ENCODE data around the gene PPP1R37.

The PPP1R37 gene

DNA sequence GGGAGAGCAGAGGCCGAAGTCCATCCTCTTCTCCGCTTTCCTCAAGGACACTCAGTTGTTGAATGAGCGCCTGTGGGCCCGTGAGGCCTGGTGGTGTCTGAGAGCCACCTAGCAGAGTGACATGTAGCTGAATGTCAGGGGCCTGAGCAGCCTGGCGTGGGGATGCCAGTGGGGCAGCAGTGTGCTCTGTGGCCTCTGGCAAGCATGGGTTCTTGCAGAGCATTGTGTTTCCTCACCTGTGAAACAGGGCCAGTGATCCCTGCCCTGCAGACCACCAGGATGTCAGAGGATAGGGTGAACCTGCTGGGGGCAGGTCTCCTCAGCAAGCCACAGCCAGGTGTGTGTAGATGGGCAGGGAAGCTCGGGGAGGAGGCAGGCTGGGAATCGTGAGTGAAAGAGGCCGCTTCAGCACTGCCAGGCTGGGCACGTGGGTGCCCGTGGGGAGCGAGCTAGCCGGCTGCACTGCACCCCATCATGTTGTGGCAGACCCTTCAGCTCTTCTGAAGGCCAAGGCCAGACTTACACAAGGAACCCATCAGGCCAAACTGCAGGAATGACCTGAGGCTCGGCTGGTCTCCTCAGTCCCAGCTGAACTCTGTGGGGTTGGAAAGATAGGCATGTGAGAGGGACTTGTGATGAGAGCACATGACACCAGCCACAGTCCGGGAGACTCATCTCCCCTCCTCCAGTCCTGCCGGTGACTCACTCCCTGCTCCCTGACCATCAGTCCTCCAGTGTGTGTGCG is 5.0 kb downstream of the PPP1R37 start:
- TF ChIP-seq, protein P1, sequence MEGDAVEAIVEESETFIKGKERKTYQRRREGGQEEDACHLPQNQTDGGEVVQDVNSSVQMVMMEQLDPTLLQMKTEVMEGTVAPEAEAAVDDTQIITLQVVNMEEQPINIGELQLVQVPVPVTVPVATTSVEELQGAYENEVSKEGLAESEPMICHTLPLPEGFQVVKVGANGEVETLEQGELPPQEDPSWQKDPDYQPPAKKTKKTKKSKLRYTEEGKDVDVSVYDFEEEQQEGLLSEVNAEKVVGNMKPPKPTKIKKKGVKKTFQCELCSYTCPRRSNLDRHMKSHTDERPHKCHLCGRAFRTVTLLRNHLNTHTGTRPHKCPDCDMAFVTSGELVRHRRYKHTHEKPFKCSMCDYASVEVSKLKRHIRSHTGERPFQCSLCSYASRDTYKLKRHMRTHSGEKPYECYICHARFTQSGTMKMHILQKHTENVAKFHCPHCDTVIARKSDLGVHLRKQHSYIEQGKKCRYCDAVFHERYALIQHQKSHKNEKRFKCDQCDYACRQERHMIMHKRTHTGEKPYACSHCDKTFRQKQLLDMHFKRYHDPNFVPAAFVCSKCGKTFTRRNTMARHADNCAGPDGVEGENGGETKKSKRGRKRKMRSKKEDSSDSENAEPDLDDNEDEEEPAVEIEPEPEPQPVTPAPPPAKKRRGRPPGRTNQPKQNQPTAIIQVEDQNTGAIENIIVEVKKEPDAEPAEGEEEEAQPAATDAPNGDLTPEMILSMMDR (conservative IDR thresholded peaks at IDR 0.05) = no peak
- H3K27ac ChIP-seq = no peak overlapping the region

DNA sequence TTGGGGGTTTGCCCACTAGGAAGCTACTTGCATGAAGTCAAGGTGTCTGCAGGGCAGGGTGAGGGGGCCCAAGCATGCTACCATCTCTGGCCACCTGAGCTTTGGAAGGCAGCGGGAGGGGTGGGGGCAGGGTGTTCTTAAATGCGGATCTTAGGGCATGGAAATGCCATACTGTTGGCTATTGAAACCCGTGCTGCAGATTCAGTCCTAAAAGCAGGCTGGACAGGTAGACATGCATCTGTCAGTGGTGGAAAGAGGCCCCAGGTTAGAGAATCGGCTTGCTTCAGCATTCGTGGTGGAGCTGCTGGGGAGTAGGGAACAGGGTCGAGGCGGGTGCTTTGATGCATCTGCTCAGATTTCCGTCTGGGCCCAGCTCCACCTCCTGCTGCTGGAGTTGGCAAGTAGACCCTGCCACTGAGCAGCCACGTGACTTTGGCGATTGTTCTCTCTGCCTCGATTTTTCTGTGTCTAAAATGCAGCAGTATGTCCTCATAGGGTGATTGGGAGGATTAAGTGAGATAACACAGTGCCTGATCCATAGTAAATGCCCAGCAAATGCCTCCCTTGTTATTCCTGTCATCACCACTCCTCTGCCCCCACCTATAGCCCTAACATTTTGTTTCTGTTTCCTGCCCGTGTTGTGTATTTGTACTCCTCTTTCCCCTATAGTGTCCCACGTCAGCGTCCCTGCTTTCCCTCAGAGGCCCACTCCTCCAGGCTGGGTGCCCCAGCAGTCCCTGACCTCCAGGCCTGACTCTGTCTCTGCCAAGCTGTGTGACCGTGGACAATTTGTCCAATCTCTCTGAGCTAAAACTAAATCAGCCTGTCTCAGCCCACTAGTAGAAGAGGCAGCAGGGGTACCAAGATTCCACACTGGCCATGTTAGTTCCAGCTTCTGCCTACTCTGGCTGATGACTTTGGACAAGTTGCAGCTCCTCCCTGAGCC is 5.8 kb downstream of the PPP1R37 start:
- no peak overlapping the region for H3K27ac ChIP-seq
- TF ChIP-seq, protein P1 (conservative IDR thresholded peaks at IDR 0.05) = no peak

DNA sequence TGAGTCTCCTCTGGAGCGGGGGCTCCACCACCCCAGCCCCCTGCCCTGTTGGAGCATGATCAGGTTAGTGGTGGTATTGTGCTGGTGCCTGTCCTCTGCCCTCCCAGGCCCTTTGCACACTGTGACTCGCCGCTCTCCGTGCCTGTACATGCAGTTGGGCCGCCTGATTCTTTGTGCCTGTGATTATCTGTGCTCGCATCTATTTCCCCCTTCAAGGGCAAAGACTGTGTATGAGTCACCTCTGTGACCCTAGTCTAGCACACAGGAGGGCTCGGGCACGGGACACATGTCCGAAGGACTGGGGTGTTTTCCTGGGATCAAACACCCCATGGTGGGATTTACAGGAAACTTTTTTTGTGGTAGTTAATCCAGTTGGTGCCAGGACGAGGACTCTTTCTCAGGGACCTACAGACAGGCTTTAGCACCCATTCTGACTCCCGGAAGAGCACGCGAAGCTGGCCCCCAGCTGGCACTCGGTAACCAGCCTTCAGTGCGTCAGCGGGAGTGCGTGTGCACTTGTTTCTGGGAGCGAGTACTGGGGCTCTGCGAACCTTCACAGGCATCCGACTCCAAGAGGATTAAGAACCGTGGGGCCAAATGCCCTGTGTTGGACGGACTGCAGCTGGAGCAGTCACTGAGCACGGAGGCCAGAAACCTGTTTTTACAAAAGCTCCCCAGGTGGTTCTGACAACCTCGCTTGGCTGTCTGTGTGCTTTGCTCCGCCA is 6.7 kb downstream of the PPP1R37 start:
- no peak overlapping the region for H3K27ac ChIP-seq
- TF ChIP-seq, protein P1 (conservative IDR thresholded peaks at IDR 0.05) = no peak

DNA sequence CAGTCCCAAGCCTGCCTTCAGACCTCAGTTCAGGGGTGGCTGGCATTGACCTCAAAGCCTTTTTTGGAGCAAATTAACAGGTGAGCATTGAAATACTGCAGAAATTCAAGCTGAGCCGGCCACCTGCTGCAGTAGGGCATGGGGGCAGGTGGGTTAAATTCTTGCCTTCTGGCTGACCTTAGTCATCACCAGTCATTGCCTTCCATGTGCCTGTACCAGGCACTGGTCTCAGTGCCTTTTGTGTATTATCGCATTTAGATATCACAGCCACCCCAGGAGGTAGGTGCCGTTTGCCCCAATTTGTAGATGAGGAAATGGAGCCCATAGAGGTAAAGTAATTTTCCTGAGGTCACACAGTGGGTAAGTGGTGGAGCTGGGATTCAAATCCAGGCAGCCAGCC is 7.2 kb downstream of the PPP1R37 start:
- TF ChIP-seq, protein P1 (conservative IDR thresholded peaks at IDR 0.05) = no peak
- H3K27ac ChIP-seq = no peak overlapping the region

DNA sequence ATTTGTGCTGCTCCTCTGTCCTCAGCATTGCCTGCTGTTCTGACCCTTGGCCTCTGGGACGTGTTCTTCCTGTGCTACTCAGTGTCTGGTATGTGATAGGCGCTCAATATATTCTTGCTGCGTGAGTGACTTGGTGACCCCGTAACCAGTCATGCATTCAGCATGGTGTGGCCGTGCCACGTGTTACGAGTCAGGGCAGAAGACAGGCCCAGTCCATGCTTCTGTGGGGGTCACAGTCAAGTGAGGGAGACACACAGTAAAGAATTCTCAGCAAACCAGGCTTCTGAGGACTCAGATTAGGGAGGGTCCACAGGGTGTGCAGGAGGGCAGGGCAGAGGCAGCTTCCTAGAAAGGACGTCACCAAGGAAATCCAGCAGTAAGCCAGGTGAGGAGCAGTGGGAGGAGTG is 7.9 kb downstream of the PPP1R37 start:
- TF ChIP-seq, protein P1 (conservative IDR thresholded peaks at IDR 0.05) = no peak

DNA sequence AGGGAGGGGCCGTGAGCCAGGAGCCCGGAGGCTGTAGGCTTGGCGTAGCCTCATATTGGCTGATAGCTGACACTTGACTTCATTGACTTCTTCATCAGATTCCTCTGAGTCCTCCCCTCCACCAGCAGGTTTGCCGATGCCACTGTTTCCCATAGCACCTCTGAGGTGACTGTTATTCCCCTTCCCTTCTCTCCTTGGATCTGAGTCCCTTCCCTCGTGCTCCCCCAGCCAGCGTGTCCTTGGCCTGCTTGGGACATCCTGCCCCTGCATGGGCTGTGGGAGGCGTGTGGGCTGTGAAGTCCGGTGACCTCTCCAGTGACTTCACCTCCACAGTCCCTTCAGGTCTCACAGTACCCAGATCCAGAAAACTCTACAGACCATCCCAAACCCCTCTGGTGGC is 8.8 kb downstream of the PPP1R37 start:
- TF ChIP-seq, protein P1 (conservative IDR thresholded peaks at IDR 0.05) = no peak
- no peak overlapping the region for H3K27ac ChIP-seq

More for the DNA sequence above, 7.9 kb downstream of the PPP1R37 start:
- H3K27ac ChIP-seq = no peak overlapping the region

DNA sequence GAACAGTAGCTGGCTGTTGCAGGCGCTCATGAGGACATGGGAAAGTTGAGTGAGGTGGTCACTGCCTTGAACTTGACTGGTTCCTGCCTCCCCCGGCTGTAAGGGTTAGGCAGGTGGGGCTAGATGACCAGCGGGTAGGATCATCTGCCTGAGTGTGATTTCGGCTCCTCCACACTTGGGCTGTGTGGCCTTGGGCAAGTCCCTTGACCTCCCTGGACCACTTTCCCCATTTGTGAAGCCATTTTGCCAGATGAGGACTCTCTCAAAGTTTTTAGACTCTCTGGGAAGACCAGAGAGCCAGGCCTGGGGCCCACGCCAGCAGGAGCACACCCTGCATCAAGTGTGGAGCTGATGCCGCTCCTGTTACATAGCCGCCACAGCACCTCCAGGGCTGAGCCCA is 9.5 kb downstream of the PPP1R37 start:
- no peak overlapping the region for H3K27ac ChIP-seq
- TF ChIP-seq, protein P1 (conservative IDR thresholded peaks at IDR 0.05) = no peak

Measured in VCaP (cell line).